ENCODE data around the gene PDZD11.
"Not testable (repeated sequence)": the region's sequence is repeated elsewhere in the genome, so short reads cannot be mapped to it uniquely, and the experiment has no call there.

Gene PDZD11

GRCh38 chrX:70257423-70258288 lies 32.1 kb downstream of the PDZD11 start:
- DNase-seq (ENCODE audit: low read depth, low spot score): no peak

DNA sequence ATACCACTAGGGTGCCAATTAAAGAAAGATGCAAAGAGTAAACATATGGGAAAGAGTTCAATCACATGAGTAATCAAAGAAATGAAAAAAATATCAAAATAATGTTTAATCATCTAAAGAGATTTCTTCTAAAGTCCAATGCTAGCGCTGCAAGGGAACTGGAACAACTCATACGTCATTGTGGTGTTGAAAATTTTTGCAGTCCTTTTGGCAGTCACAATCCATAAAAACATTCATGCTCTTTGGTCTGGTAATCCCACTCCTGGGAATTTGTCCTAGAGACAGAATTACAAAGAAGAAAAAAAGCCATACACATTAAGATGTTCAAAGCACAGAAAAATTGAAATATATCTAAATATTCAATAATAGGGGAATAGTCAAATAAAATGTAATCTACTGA lies 34.3 kb downstream of the PDZD11 start:
- DNase-seq (ENCODE audit: low read depth, low spot score): no peak

- DNase-seq (ENCODE audit: low read depth, low spot score): no peak
Measured at GRCh38 chrX:70254909-70255308, 34.8 kb downstream of the PDZD11 start.

GRCh38 chrX:70254063-70254400 lies 35.7 kb downstream of the PDZD11 start:
- no peak for DNase-seq (ENCODE audit: low read depth, low spot score)

DNA sequence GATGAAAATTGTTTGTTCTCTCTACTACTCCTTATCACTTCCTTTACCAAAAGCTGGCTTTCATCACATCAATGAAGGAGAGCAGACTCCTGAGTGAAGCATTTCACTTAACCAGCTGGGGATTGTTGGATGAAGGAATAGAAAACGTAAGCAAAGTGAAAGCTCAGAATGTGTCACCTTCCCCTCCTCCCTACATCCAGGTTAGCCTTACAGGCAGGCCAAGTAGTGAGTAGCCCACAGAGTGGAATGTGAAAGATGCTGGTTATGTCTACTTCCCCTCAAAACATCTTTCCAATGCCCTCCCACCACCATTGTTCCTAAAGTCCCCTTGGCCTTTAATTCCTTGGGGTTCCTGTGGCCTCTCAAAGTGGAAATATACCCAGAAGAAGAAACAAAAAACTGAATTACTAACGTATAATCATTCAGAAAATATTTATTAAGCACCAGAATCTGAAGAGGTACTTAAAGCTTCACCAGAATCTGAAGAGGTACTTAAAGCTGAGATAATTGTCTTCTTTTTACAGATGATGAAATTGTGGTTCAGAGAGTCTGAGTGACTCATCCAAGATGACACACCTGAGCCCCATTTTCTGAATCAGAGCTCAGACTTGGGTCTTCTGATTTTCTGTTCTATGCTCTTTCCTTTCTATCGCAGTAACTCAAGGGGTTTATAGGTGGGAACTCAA lies 36.2 kb downstream of the PDZD11 start:
- DNase-seq (ENCODE audit: low read depth, low spot score): no peak

- no peak for DNase-seq (ENCODE audit: low read depth, low spot score)
Measured at GRCh38 chrX:70252491-70252890, 37.2 kb downstream of the PDZD11 start.

DNA sequence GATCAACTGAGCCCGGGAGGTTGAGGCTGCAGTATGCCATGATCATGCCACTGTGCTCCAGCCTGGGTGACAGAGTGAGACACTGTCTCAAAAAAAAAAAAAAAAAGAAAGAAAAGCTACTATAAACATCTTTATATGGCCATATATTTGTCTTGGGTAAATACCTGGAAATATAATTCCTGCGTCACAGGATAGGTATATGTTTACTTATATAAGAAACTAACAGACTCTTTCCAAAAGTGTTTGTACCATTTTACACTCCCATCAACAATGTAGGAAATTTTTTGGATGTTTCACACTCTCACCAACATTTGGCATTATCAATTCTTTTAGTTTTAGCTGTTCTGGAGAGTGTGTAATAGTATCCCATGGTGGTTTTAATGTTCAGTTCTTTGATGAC lies 42.5 kb downstream of the PDZD11 start:
- DNase-seq (ENCODE audit: low read depth, low spot score): no peak

DNA sequence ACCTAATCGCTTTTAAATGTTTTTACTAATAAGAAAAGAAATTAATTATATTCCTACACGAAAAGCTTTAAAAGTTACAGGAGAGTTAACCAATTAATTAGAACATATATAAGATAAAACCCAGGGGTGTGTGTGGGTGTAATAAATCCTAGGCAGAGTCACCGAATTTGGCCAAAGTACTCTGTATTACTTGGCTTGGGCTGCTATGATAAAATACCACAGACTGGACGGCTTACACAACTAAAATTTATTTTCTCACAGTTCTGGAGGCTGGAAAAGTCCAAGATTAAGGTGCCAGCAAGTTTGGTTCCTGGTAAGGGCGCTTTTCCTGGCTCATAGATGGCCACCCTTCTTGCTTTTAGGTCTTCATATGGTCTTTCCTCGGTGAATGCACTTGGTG lies 44.8 kb downstream of the PDZD11 start:
- DNase-seq (ENCODE audit: low read depth, low spot score): no peak

- DNase-seq (ENCODE audit: low read depth, low spot score): not testable (repeated sequence)
Measured at GRCh38 chrX:70243601-70244000, 46.1 kb downstream of the PDZD11 start.

- no peak for DNase-seq (ENCODE audit: low read depth, low spot score)
Measured at GRCh38 chrX:70241501-70241900, 48.2 kb downstream of the PDZD11 start.

GRCh38 chrX:70240751-70241150 lies 49.0 kb downstream of the PDZD11 start:
- DNase-seq (ENCODE audit: low read depth, low spot score): no peak

Data from iPS DF 19.7 (cell line).